Caco-2 (cell line): Measurements from ENCODE around the gene CFAP91. TPM values are rescaled to one million over a fixed set of nuclear protein-coding genes. Genes with fewer than 3 reads are reported as not detected.
"Not testable (repeated sequence)": the region's sequence is repeated elsewhere in the genome, so short reads cannot be mapped to it uniquely, and the experiment has no call there.

Experiments
- BruUV-seq: library from RNA; stranded (reverse); fragments of 400-500 nt; replicated peaks from 2 replicates; lab custom pipeline; 2021; lab: Mats Ljungman, UMichigan
- CTCF ChIA-PET: fragments of 300-600 bp; sonication (Branson Sonifier 250); formaldehyde crosslinking; loops from one replicate; lab custom pipeline; 2022; ENCODE audit warnings: antibody characterized with exemption; lab: Charles Lee
- POLR2A ChIA-PET: fragments of 300-600 bp; sonication (Branson Sonifier 250); formaldehyde crosslinking; loops from one replicate; lab custom pipeline; 2022; ENCODE audit warnings: antibody characterized with exemption; lab: Charles Lee
- DNase-seq, 2 experiments: peaks; one replicate each; pipeline versions ENCODE4 v3.0.0 to v3.0.0-alpha.2; 2020 to 2022
- H3K27me3 ChIP-seq: replicated peaks from 2 replicates; pipeline ENCODE4 v1.6.0; 2011; ENCODE audit warnings: low read length; ENCODE audit not compliant: control insufficient read depth, insufficient read depth
- H3K36me3 ChIP-seq: 2 replicates; pipeline ENCODE4 v1.5.1; 2011; ENCODE audit warnings: low read length; ENCODE audit not compliant: control insufficient read depth, insufficient read depth
- H3K4me1 ChIP-seq: fragments of 250-450 bp; sonication (Bioruptor Pico); 2 replicates; pipeline ENCODE4 v1.5.1; 2020; ENCODE audit warnings: mild to moderate bottlenecking
- H3K4me3 ChIP-seq: 2 replicates; pipeline ENCODE4 v1.5.1; 2011; ENCODE audit warnings: low read depth, mild to moderate bottlenecking, control low read depth, low read length
- H3K9me3 ChIP-seq: fragments of 250-450 bp; sonication (Bioruptor Pico); 2 replicates; pipeline ENCODE4 v1.5.1; 2020; ENCODE audit warnings: mild to moderate bottlenecking, moderate library complexity
- H3K27ac Mint-ChIP-seq: one replicate; pipeline ENCODE4 v1.8.0; 2022; ENCODE audit warnings: mixed read lengths; ENCODE audit not compliant: unreplicated experiment
- H3K27me3 Mint-ChIP-seq: one replicate; pipeline ENCODE4 v1.8.0; 2022; ENCODE audit warnings: mixed read lengths; ENCODE audit not compliant: insufficient read depth, unreplicated experiment
- H3K36me3 Mint-ChIP-seq: one replicate; pipeline ENCODE4 v1.8.0; 2022; ENCODE audit warnings: mild to moderate bottlenecking, mixed read lengths; ENCODE audit not compliant: insufficient read depth, unreplicated experiment
- H3K4me1 Mint-ChIP-seq: one replicate; pipeline ENCODE4 v1.8.0; 2022; ENCODE audit warnings: low read depth, mixed read lengths; ENCODE audit not compliant: unreplicated experiment
- H3K4me3 Mint-ChIP-seq: one replicate; pipeline ENCODE4 v1.8.0; 2022; ENCODE audit warnings: mild to moderate bottlenecking, moderate library complexity, mixed read lengths; ENCODE audit not compliant: unreplicated experiment
- H3K9me3 Mint-ChIP-seq: one replicate; pipeline ENCODE4 v1.8.0; 2022; ENCODE audit warnings: mixed read lengths; ENCODE audit not compliant: unreplicated experiment
- intact Hi-C: fragments of 100-400 bp; cut with micrococcal nuclease; formaldehyde crosslinking; loops from one replicate; pipeline ENCODE4 v1.10.0; 2022; ENCODE audit not compliant: unreplicated experiment
- total RNA-seq: library from RNA; stranded (reverse); gene quantifications from 2 replicates; pipeline ENCODE4 v1.2.3, GENCODE V29; 2022
- TF ChIP-seq, protein P1 (sequence below), 2 experiments: fragments of 200-600 bp in 1 of 2; IDR thresholded peaks; 1 replicate in 1 of 2; 2 replicates in 1 of 2; pipeline versions ENCODE4 v1.5.1 to v1.8.0; 2011 to 2022; ENCODE audit warnings: antibody characterized with exemption in 1 of 2, control low read depth in 1 of 2, inconsistent platforms in 1 of 2, low read depth in 1 of 2, low read length in 1 of 2, mild to moderate bottlenecking in 1 of 2, moderate library complexity in 1 of 2; ENCODE audit not compliant: insufficient read depth in 1 of 2, severe bottlenecking in 1 of 2, unreplicated experiment in 1 of 2

CFAP91 gene
- total RNA-seq, 1 experiment from 2014 or later, result not detected

DNA sequence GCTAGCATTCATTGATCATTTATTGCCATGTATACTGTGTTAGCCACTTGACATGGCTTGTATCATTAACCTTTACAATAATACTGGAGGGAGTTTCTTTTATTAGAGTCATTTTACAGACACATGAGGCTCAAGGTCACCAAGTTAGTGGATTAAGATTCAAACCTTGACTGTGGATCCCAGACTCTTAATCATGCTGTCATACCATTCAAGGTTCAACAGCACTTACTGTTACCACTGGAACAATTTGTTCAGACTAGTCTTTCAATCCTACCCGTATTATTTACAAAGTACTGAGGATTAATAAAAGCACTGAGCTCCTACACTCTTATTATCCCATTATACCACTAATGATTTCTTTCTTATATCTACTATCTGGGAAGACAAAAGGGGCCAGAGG lies 26.8 kb upstream of the CFAP91 start:
- peaks cover 13% of the 10 kb centered on the region for H3K4me1 ChIP-seq
- H3K9me3 ChIP-seq, result no peaks in the 10 kb centered on the region
- peak overlapping the region; percentile 67 for H3K4me3 ChIP-seq
- Mint-ChIP-seq H3K9me3 (no peaks in the 10 kb centered on the region), H3K27me3 (no peaks in the 10 kb centered on the region), H3K27ac (peak overlapping the region; percentile 90), H3K4me1 (peaks cover 6% of the 10 kb centered on the region), H3K4me3 (peak overlapping the region; percentile 84), H3K36me3 (peaks cover 18% of the 10 kb centered on the region)
- intact Hi-C loops, result loop anchor here (2.0 to 10.0 kb wide), 4 partner anchors 44 to 261 kb away; partner anchors contain the start of gene TMEM39A
- CTCF ChIA-PET, result no interaction called here
- no peaks in the 10 kb centered on the region; the same call in 1 of the 2 replicates for H3K36me3 ChIP-seq
- TF ChIP-seq, protein P1, sequence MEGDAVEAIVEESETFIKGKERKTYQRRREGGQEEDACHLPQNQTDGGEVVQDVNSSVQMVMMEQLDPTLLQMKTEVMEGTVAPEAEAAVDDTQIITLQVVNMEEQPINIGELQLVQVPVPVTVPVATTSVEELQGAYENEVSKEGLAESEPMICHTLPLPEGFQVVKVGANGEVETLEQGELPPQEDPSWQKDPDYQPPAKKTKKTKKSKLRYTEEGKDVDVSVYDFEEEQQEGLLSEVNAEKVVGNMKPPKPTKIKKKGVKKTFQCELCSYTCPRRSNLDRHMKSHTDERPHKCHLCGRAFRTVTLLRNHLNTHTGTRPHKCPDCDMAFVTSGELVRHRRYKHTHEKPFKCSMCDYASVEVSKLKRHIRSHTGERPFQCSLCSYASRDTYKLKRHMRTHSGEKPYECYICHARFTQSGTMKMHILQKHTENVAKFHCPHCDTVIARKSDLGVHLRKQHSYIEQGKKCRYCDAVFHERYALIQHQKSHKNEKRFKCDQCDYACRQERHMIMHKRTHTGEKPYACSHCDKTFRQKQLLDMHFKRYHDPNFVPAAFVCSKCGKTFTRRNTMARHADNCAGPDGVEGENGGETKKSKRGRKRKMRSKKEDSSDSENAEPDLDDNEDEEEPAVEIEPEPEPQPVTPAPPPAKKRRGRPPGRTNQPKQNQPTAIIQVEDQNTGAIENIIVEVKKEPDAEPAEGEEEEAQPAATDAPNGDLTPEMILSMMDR (IDR thresholded peaks at IDR 0.05; ENCODE audit: insufficient read depth in 1 of 2, low read depth in 1 of 2, low read length in 1 of 2, severe bottlenecking in 1 of 2, unreplicated experiment in 1 of 2), result no peak
- POLR2A ChIA-PET, result interaction anchor here (1.4 to 1.5 kb wide), 2 partner anchors 178 to 419 kb away, joined by 5 to 6 read pairs; partner anchors contain the start of gene TIMMDC1
- no TSS peak for BruUV-seq
- DNase-seq, result no peak
- no peaks in the 10 kb centered on the region for H3K27me3 ChIP-seq

DNA sequence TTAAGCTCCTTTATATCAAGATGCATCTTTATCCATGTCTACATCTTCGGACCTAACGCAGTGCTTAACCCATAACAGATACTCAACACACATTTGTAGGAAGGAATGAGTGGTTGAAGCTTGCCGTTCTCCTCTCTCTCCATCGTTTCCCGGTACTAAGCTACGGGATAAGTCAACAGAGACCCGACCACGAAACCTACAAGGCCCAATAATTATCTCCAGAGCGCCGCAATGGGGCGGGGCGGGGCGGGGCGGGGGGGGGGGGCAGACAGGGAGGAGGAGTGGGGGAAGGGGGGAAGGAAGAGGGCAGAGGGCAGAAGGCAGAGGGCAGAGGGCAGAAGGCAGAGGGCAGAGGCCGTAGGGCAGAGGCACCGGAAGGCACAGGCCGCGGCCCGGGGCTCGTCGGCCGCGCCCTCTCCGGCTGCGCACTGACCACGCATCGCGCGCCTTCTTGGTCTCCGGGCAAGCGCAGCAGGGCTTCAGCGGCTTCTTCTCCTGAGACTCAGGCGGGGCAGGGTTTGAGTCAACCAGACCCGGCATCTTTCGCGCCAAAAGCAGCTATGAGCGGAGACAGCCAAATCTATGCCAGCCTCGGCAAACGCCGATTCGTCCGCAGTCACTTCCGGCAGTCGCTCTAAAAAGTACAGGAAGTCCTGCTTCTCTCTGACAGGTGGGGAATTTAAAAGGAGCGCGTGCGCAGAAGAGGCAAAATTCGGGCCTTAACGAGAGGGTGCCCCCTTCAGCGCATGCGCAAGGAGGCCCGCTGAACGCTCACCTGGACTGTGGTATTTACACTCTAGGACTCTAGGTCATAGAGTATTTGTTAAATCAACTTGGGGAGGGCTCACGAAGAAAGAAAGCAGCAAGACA lies 25.8 kb upstream of the CFAP91 start, which contains the start of gene COX17:
COX17 (minus strand) TSS at position 636 of the 870 bp plus-strand sequence; CDS start at position 540, 96 bp downstream.
- BruUV-seq, result no TSS peak
- intact Hi-C loops, result loop anchor here (1.0 to 10.0 kb wide), 5 partner anchors 45 to 262 kb away; partner anchors contain the start of genes TIMMDC1 and TMEM39A
- CTCF ChIA-PET, result no interaction called here
- Histone ChIP-seq H3K27me3 (no peaks in the 10 kb centered on the region), H3K4me3 (peak within 1 kb of the TSS; percentile 67), H3K4me1 (peaks cover 13% of the 10 kb centered on the region), H3K9me3 (no peaks in the 10 kb centered on the region), H3K36me3 (no peaks in the 10 kb centered on the region; the same call in 1 of the 2 replicates)
- POLR2A ChIA-PET, result interaction anchor here (0.6 to 1.5 kb wide), 3 partner anchors 140 to 418 kb away, joined by 5 to 6 read pairs (median 5); partner anchors contain the start of gene TIMMDC1
- Mint-ChIP-seq H3K27ac (peak within 1 kb of the TSS; percentile 90), H3K27me3 (no peaks in the 10 kb centered on the region), H3K4me1 (peaks cover 6% of the 10 kb centered on the region), H3K9me3 (no peaks in the 10 kb centered on the region), H3K4me3 (peak within 1 kb of the TSS; percentile 84), H3K36me3 (peaks cover 10% of the 10 kb centered on the region)
- DNase-seq, result peak; percentile 96 to 97
- TF ChIP-seq, protein P1 (IDR thresholded peaks at IDR 0.05; ENCODE audit: insufficient read depth in 1 of 2, low read depth in 1 of 2, low read length in 1 of 2, severe bottlenecking in 1 of 2, unreplicated experiment in 1 of 2), result no peak

DNA sequence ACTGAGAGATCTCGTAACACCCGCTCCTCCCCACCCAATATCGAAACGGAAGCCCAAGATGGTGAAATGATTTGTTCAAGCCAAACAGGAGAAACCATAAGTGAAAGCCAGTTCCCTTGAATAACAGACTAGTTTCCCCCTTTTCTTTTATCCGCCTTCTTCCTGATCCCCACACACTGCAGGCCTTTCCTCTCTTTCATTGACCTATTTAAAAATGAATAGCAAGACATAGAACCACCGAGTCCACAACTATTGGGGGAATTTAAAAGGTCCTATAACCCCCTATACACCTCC lies 25.2 kb upstream of the CFAP91 start:
- peaks cover 13% of the 10 kb centered on the region for H3K4me1 ChIP-seq
- H3K9me3 ChIP-seq, result no peaks in the 10 kb centered on the region
- no peak for DNase-seq
- peak overlapping the region; percentile 35 for H3K4me3 ChIP-seq
- no peaks in the 10 kb centered on the region for H3K27me3 Mint-ChIP-seq
- TF ChIP-seq, protein P1 (IDR thresholded peaks at IDR 0.05; ENCODE audit: insufficient read depth in 1 of 2, low read depth in 1 of 2, low read length in 1 of 2, severe bottlenecking in 1 of 2, unreplicated experiment in 1 of 2), result no peak
- intact Hi-C loops, result loop anchor here (1.0 to 10.0 kb wide), 5 partner anchors 45 to 263 kb away; partner anchors contain the start of genes TIMMDC1 and TMEM39A
- POLR2A ChIA-PET, result interaction anchor here (1.5 kb wide), 1 partner anchor 418 kb away, joined by 5 read pairs; no protein-coding TSS in a partner anchor
- no peaks in the 10 kb centered on the region; the same call in 1 of the 2 replicates for H3K36me3 ChIP-seq
- CTCF ChIA-PET, result no interaction called here
- peak overlapping the region; percentile 90 for H3K27ac Mint-ChIP-seq
- no peaks in the 10 kb centered on the region for H3K9me3 Mint-ChIP-seq
- H3K4me1 Mint-ChIP-seq, result peaks cover 6% of the 10 kb centered on the region
- H3K4me3 Mint-ChIP-seq, result peak overlapping the region; percentile 84
- peaks cover 7% of the 10 kb centered on the region for H3K36me3 Mint-ChIP-seq
- no TSS peak for BruUV-seq
- no peaks in the 10 kb centered on the region for H3K27me3 ChIP-seq

DNA sequence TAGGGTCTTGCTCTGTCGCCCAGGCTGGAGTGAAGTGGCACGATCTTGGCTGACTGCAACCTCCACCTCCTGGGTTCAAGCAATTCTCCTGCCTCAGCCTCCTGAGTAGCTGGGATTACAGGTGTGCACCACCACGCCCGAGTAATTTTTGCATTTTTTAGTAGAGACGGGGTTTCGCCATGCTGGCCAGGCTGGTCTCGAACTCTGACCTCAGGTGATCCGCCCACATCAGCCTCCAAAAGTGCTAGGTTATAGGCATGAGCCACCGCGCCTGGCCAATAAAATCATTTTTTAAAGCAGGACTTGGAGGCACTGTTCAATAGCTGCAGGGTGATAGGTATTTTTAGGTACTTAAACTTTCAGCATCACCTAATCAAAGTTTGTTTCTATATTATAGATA lies 24.6 kb upstream of the CFAP91 start:
- H3K4me1 ChIP-seq, result peaks cover 13% of the 10 kb centered on the region
- H3K27me3 Mint-ChIP-seq, H3K36me3 ChIP-seq, H3K9me3 Mint-ChIP-seq, CTCF ChIA-PET, BruUV-seq, H3K9me3 ChIP-seq, H3K27me3 ChIP-seq, POLR2A ChIA-PET, H3K4me1 Mint-ChIP-seq, H3K4me3 ChIP-seq, DNase-seq, H3K36me3 Mint-ChIP-seq, H3K27ac Mint-ChIP-seq: not testable (repeated sequence)
- peak overlapping the region; percentile 84 for H3K4me3 Mint-ChIP-seq
- intact Hi-C loops, result loop anchor here (5.0 to 10.0 kb wide), 3 partner anchors 46 to 263 kb away; no protein-coding TSS in a partner anchor
